Psoas muscle (tissue), 8 donors: Measurements from ENCODE around the gene AXDND1. TPM values are rescaled to one million over a fixed set of nuclear protein-coding genes. Genes with fewer than 3 reads are reported as not detected.
A peak's percentile ranks its signal among the peaks of the same experiment; 100 is the strongest.

Source experiments
- ATAC-seq, 4 donors: fragments of 200-7000 bp; cut with Tn5 transposase; one replicate each; pipeline ENCODE4 v1.9.1; 2020; ENCODE audit warnings: moderate library complexity in 3 of 4, mild to moderate bottlenecking in 2 of 4
- DNase-seq, 2 donors: peaks; one replicate each; pipeline ENCODE4 v3.0.0-alpha.2; 2020
- H3K27ac ChIP-seq: fragments of 200-600 bp; one replicate; pipeline ENCODE4 v1.8.0; 2022
- H3K27me3 ChIP-seq, 3 donors: fragments of 200-600 bp in 1 of 3; one replicate each; pipeline versions ENCODE4 v1.6.1 to v1.8.0; 2013 to 2022; ENCODE audit warnings: low read length in 2 of 3, mild to moderate bottlenecking in 2 of 3, moderate library complexity in 1 of 3; ENCODE audit not compliant: insufficient read depth in 3 of 3
- H3K36me3 ChIP-seq, 2 donors: fragments of 200-600 bp in 1 of 2; one replicate each; pipeline versions ENCODE4 v1.6.1 to v1.8.0; 2013 to 2022; ENCODE audit warnings: low read depth in 1 of 2, mild to moderate bottlenecking in 1 of 2, moderate library complexity in 1 of 2; ENCODE audit not compliant: insufficient read depth in 1 of 2
- H3K4me1 ChIP-seq: fragments of 200-600 bp; one replicate; pipeline ENCODE4 v1.8.0; 2022
- H3K4me3 ChIP-seq: fragments of 200-600 bp; one replicate; pipeline ENCODE4 v1.8.0; 2022; ENCODE audit warnings: mild to moderate bottlenecking
- H3K9me3 ChIP-seq: fragments of 200-600 bp; one replicate; pipeline ENCODE4 v1.8.0; 2022
- WGBS, 3 donors: extraction: QIAGEN DNeasy Blood & Tissue Kit; methylation state at CpG; one replicate each; pipeline versions ENCODE4 v1.1.6 to v1.1.7; 2013; 5-methylcytosine and 5-hydroxymethylcytosine counted together
- intact Hi-C, 2 donors: fragments of 100-400 bp; cut with DNase I; formaldehyde crosslinking; loops; one replicate each; pipeline versions ENCODE4 v1.11.0 to v1.14.2; 2022
- polyA plus RNA-seq, 3 donors: library from polyadenylated mRNA; stranded (reverse); fragments of 200-250 nt; gene quantifications; one replicate each; pipeline ENCODE4 v1.2.3, GENCODE V29; 2013
- total RNA-seq, 4 donors: library from RNA; stranded (reverse); fragmentation: NEBNext Ultra II Directional in 2 of 4; extraction: Animal tissue kit (Norgen Biotek cat#: 25700) in 2 of 4; gene quantifications; one replicate each; pipeline versions ENCODE4 v1.2.1 to v1.2.4, GENCODE V29; 2021 to 2023
- TF ChIP-seq, protein P1 (sequence below): fragments of 200-600 bp; IDR thresholded peaks from one replicate; pipeline ENCODE4 v1.8.0; 2022; ENCODE audit warnings: antibody characterized with exemption
- donor health status: healthy with polysubstance abuse.
- donor health status: DM: no; HTN: no; CAD: no; lungs with moderate emphysema.
- donor health status: Bipolar disorder and iron deficiency.
- donor health status: healthy.
- donor health status: DM: yes; HTN: yes; CAD: no.
- donor health status: DM: no; HTN: no; CAD: no.
- donor health status: DM: no; HTN: no; CAD: no.
- donor health status: DM: yes; HTN: yes; CAD: no.

The AXDND1 gene
- total and polyA plus RNA-seq, 7 donors = 0.09 to 0.18 TPM; not detected in 5

DNA sequence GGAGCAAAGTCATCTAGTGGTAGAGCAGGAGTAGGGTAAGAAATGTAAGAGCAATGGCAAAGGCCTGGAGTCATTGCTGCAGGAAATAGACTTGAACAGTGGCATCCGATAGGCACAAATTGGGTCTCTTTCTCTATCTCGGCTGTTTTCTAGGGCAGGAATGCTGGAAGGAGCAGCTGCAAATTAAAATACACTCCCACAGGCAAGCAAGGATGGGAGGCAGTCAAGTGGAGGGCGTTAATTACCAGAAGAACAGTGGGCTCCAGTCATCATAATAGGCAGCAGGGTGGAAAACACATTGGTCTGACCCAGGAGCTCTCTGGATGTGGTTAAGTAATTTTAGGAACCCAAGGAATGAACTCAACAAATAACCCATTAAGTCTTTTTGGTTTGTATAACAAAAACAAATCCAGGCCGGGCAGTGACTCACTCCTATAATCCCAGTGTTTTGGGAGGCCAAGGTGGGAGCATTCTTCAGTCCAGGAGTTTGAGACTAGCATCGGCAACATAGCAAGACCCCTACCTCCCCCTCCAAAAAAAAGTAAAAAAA lies 218.1 kb downstream of the AXDND1 start:
- ATAC-seq = no peak
- TF ChIP-seq, protein P1, sequence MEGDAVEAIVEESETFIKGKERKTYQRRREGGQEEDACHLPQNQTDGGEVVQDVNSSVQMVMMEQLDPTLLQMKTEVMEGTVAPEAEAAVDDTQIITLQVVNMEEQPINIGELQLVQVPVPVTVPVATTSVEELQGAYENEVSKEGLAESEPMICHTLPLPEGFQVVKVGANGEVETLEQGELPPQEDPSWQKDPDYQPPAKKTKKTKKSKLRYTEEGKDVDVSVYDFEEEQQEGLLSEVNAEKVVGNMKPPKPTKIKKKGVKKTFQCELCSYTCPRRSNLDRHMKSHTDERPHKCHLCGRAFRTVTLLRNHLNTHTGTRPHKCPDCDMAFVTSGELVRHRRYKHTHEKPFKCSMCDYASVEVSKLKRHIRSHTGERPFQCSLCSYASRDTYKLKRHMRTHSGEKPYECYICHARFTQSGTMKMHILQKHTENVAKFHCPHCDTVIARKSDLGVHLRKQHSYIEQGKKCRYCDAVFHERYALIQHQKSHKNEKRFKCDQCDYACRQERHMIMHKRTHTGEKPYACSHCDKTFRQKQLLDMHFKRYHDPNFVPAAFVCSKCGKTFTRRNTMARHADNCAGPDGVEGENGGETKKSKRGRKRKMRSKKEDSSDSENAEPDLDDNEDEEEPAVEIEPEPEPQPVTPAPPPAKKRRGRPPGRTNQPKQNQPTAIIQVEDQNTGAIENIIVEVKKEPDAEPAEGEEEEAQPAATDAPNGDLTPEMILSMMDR = no peak
- Histone ChIP-seq H3K27me3 (peaks cover 0 to 27% (median 2%) of the 10 kb centered on the region in 3 donors), H3K4me3 (no peak overlapping the region), H3K36me3 (no peaks in the 10 kb centered on the region), H3K27ac (no peak overlapping the region), H3K9me3 (no peaks in the 10 kb centered on the region), H3K4me1 (no peaks in the 10 kb centered on the region)
- WGBS, 3 donors = 81 to 87% (median 86%) methylated on average over 5 of the region's 5 CpGs
- DNase-seq = no peak
- intact Hi-C loops = no loop called here

DNA sequence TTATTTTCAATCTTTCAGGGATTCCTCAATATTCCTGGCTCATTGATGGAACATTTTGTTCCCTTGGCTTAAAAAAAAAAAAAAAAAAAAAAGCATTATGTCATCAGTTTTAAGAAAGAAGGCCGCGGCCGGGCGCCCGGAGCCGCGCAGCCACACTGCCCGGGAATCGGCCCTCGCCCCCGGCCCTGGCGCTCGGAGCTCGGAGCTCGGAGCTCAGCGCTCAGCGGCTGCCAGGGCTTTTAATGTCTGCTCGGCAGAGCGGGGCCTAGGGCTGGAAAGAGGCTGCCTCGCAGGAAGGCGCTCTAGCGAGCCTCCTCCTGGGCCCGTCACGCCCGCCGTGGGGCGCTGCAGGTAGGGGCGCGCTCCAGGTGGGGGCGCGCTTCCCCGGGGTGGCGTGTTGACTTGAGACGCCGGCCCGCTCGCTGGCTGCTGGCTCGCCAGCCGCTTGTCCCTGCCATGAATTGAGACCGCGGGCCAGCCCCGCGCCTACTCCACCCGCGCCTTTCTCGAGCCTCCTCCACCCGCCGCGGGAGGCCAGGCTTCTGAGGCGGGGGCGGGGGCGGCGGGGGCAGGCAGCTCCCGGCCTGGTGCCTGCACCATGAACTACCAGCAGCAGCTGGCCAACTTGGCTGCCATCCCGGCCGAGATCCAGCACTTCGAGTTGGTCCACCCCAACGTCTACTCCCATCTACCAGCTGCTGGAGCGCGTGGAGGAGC lies 220.5 kb downstream of the AXDND1 start:
- H3K27me3 ChIP-seq = peaks cover 0 to 36% (median 2%) of the 10 kb centered on the region in 3 donors
- H3K27ac ChIP-seq = no peak overlapping the region
- intact Hi-C loops = no loop called here
- no peaks in the 10 kb centered on the region for H3K4me1 ChIP-seq
- peak overlapping the region; percentile 45 for H3K4me3 ChIP-seq
- peak; percentile 36 to 72 (median 63) for ATAC-seq
- peak; percentile 56 to 77 for DNase-seq
- H3K36me3 ChIP-seq = no peaks in the 10 kb centered on the region
- 2 to 3% (median 2%) methylated on average over 39 to 60 of the region's 60 CpGs for WGBS, 3 donors
- H3K9me3 ChIP-seq = no peaks in the 10 kb centered on the region
- TF ChIP-seq, protein P1 = no peak

DNA sequence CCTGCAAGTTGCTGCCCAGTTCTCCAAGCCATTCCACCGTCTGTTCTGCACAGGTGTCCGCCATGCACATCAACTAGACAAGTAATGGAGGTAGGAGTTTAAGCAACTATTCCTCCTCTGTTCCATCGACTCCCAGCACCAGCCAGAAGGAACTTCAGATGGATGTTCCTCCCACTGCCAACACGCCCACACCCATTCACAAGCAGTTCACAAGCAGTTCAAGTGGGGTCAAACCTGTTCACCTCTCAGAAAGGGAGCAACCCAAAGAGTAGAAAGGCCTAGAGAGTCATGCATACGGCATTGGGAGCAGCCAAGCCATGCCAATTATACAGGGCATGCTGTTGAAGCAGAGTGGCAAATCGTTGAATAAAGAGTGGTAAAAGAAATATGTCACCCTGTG lies 221.6 kb downstream of the AXDND1 start:
- Histone ChIP-seq H3K9me3 (no peaks in the 10 kb centered on the region), H3K36me3 (no peaks in the 10 kb centered on the region), H3K4me3 (no peak overlapping the region), H3K4me1 (no peaks in the 10 kb centered on the region), H3K27me3 (peaks cover 0 to 46% (median 8%) of the 10 kb centered on the region in 3 donors), H3K27ac (no peak overlapping the region)
- WGBS, 3 donors = 86 to 89% (median 86%) methylated on average over 6 of the region's 6 CpGs
- TF ChIP-seq, protein P1 = no peak
- intact Hi-C loops = no loop called here
- ATAC-seq (no peak), DNase-seq (no peak)

DNA sequence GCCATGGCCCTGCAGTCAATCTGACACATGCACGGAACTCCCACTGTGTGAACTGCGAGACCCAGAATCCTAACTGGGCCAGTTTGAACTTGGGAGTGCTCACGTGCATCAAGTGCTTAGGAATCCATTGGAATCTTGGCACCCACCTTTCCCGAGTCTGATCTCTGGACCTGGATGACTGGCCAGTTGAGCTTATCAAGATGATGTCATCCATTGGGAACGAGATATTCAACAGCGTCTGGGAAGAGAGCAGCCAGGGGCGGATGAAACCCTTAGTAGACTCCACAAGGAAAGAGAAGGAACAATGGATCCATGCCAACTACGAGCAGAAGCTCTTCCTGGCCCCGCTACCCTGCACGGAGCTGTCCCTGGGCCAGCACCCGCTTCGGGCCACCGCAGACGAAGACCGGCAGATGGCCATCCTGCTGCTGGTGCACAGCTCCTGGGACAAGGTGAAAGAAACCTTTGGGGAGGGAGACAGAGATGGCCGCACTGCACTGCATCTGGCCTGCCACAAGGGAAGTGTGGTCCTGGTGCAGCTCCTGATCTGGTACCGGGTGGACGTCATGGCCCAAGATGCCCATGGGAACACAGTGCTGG lies 222.8 kb downstream of the AXDND1 start:
- intact Hi-C loops = no loop called here

More for the DNA sequence above, 222.8 kb downstream of the AXDND1 start:
- Histone ChIP-seq H3K27me3 (peaks cover 0 to 49% (median 8%) of the 10 kb centered on the region in 3 donors), H3K4me1 (no peaks in the 10 kb centered on the region), H3K36me3 (no peaks in the 10 kb centered on the region), H3K27ac (no peak overlapping the region), H3K4me3 (no peak overlapping the region), H3K9me3 (no peaks in the 10 kb centered on the region)
- TF ChIP-seq, protein P1 = no peak
- WGBS, 3 donors = 87 to 90% (median 89%) methylated on average over 18 of the region's 18 CpGs
- DNase-seq = no peak
- ATAC-seq = no peak
